H1 (cell line): Measurements from ENCODE around the gene GNAS.

ENCODE experiments used
- CBX5 ChIP-seq: fragments of 300-800, 300-1000 bp; sonication (generic); IDR thresholded peaks from 2 replicates; pipeline ENCODE4 v1.7.1; 2016; ENCODE audit warnings: antibody characterized with exemption, low read length, low read depth
- CREB1 ChIP-seq: IDR thresholded peaks from 2 replicates; pipeline ENCODE4 v1.6.1; 2012; ENCODE audit warnings: inconsistent platforms
- FOSL1 ChIP-seq: IDR thresholded peaks from 2 replicates; pipeline ENCODE4 v1.6.1; 2011; ENCODE audit warnings: mild to moderate bottlenecking, low read depth, low read length, moderate library complexity; ENCODE audit not compliant: insufficient read depth
- JUND ChIP-seq: IDR thresholded peaks from 2 replicates; pipeline ENCODE4 v1.6.1; 2011; ENCODE audit warnings: mild to moderate bottlenecking, improper control_type of control experiment, low read length
- POLR2A ChIP-seq, 2 experiments: IDR thresholded peaks; 1 replicate in 1 of 2; 2 replicates in 1 of 2; pipeline ENCODE4 v1.6.1; 2011; ENCODE audit warnings: low read depth in 2 of 2, low read length in 2 of 2, mild to moderate bottlenecking in 2 of 2; ENCODE audit errors: control extremely low read depth in 1 of 2
- RFX5 ChIP-seq: IDR thresholded peaks from 2 replicates; pipeline ENCODE4 v1.6.1; 2011; ENCODE audit warnings: low read depth, low read length, improper control_type of control experiment, borderline replicate concordance
- SP1 ChIP-seq: IDR thresholded peaks from 2 replicates; pipeline ENCODE4 v1.6.1; 2011; ENCODE audit warnings: low read depth, low read length
- TCF12 ChIP-seq: IDR thresholded peaks from 2 replicates; pipeline ENCODE4 v1.6.1; 2011; ENCODE audit warnings: low read depth, mild to moderate bottlenecking, low read length
- YY1 ChIP-seq: IDR thresholded peaks from 2 replicates; pipeline ENCODE4 v1.6.1; 2011; ENCODE audit warnings: low read depth, mild to moderate bottlenecking, low read length
- TF ChIP-seq, protein P1 (sequence below), 3 experiments: IDR thresholded peaks; 1 replicate in 2 of 3; 2 replicates in 1 of 3; pipeline versions ENCODE4 v1.5.1 to v1.6.1; 2011; ENCODE audit warnings: low read length in 3 of 3, mild to moderate bottlenecking in 3 of 3, inconsistent platforms in 2 of 3, low read depth in 1 of 3, moderate library complexity in 1 of 3; ENCODE audit not compliant: insufficient read depth in 1 of 3; ENCODE audit errors: control extremely low read depth in 1 of 3
- TF ChIP-seq, protein P2 (sequence below): IDR thresholded peaks from 2 replicates; pipeline ENCODE4 v1.6.1; 2012; ENCODE audit warnings: low read length, inconsistent platforms

GRCh38 chr20:58880441-58880840 lies 27.9 kb downstream of the GNAS start:
- TF ChIP-seq, protein P1, sequence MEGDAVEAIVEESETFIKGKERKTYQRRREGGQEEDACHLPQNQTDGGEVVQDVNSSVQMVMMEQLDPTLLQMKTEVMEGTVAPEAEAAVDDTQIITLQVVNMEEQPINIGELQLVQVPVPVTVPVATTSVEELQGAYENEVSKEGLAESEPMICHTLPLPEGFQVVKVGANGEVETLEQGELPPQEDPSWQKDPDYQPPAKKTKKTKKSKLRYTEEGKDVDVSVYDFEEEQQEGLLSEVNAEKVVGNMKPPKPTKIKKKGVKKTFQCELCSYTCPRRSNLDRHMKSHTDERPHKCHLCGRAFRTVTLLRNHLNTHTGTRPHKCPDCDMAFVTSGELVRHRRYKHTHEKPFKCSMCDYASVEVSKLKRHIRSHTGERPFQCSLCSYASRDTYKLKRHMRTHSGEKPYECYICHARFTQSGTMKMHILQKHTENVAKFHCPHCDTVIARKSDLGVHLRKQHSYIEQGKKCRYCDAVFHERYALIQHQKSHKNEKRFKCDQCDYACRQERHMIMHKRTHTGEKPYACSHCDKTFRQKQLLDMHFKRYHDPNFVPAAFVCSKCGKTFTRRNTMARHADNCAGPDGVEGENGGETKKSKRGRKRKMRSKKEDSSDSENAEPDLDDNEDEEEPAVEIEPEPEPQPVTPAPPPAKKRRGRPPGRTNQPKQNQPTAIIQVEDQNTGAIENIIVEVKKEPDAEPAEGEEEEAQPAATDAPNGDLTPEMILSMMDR (IDR thresholded peaks at IDR 0.05; ENCODE audit: control extremely low read depth in 1 of 3, insufficient read depth in 1 of 3, low read depth in 1 of 3, low read length in 3 of 3) = no peak
- TF ChIP-seq CREB1 (no peak), CBX5 (no peak), SP1 (no peak), YY1 (no peak), RFX5 (no peak), POLR2A (IDR thresholded peaks at IDR 0.05; ENCODE audit: control extremely low read depth in 1 of 2, low read depth in 2 of 2, low read length in 2 of 2) (no peak), FOSL1 (no peak), TCF12 (no peak), JUND (no peak)
- TF ChIP-seq, protein P2, sequence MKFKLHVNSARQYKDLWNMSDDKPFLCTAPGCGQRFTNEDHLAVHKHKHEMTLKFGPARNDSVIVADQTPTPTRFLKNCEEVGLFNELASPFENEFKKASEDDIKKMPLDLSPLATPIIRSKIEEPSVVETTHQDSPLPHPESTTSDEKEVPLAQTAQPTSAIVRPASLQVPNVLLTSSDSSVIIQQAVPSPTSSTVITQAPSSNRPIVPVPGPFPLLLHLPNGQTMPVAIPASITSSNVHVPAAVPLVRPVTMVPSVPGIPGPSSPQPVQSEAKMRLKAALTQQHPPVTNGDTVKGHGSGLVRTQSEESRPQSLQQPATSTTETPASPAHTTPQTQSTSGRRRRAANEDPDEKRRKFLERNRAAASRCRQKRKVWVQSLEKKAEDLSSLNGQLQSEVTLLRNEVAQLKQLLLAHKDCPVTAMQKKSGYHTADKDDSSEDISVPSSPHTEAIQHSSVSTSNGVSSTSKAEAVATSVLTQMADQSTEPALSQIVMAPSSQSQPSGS = no peak
